Liver (tissue), 9 donors: ENCODE measurements around the gene FREM1. TPM values are rescaled to one million over a fixed set of nuclear protein-coding genes. Genes with fewer than 3 reads are reported as not detected.

Experiments
- DNase-seq: peaks from one replicate; pipeline ENCODE4 v3.0.0-alpha.2; 2017; ENCODE audit warnings: low spot score
- H3K27ac ChIP-seq, 2 donors: one replicate each; pipeline ENCODE4 v1.7.0; 2013; ENCODE audit warnings: inconsistent platforms in 2 of 2, low read length in 2 of 2, control low read depth in 1 of 2, low read depth in 1 of 2, mild to moderate bottlenecking in 1 of 2
- H3K27me3 ChIP-seq, 4 donors: one replicate each; pipeline versions ENCODE4 v1.6.1 to v1.7.0; 2013; ENCODE audit warnings: low read length in 3 of 4, inconsistent platforms in 1 of 4, mild to moderate bottlenecking in 1 of 4, moderate library complexity in 1 of 4; ENCODE audit not compliant: control insufficient read depth in 4 of 4, insufficient read depth in 4 of 4
- H3K36me3 ChIP-seq, 4 donors: one replicate each; pipeline versions ENCODE4 v1.6.1 to v1.7.0; 2013; ENCODE audit warnings: low read length in 3 of 4, mild to moderate bottlenecking in 3 of 4, low read depth in 1 of 4, moderate library complexity in 1 of 4; ENCODE audit not compliant: control insufficient read depth in 4 of 4, insufficient read depth in 3 of 4
- H3K4me1 ChIP-seq, 4 donors: one replicate each; pipeline versions ENCODE4 v1.6.1 to v1.7.0; 2013; ENCODE audit warnings: low read length in 3 of 4, mild to moderate bottlenecking in 3 of 4, moderate library complexity in 1 of 4; ENCODE audit not compliant: control insufficient read depth in 4 of 4, insufficient read depth in 4 of 4
- H3K4me3 ChIP-seq, 3 donors: one replicate each; pipeline versions ENCODE4 v1.6.1 to v1.7.0; 2013; ENCODE audit warnings: low read length in 3 of 3, control low read depth in 1 of 3, low read depth in 1 of 3, mild to moderate bottlenecking in 1 of 3
- H3K9ac ChIP-seq, 2 donors: one replicate each; pipeline ENCODE4 v1.7.0; 2013; ENCODE audit warnings: low read length in 2 of 2, mild to moderate bottlenecking in 2 of 2, moderate library complexity in 2 of 2, control low read depth in 1 of 2, low read depth in 1 of 2
- H3K9me3 ChIP-seq, 4 donors: one replicate each; pipeline versions ENCODE4 v1.6.1 to v1.7.0; 2013; ENCODE audit warnings: low read length in 3 of 4; ENCODE audit not compliant: control insufficient read depth in 4 of 4
- ATF3 ChIP-seq: IDR thresholded peaks from 2 replicates; pipeline ENCODE4 v1.6.1; 2016; ENCODE audit warnings: antibody characterized with exemption
- EGR1 ChIP-seq, 2 donors: IDR thresholded peaks; 2 replicates each; pipeline ENCODE4 v1.6.1; 2016 to 2018; ENCODE audit warnings: antibody characterized with exemption in 2 of 2, low read depth in 2 of 2
- FOXA1 ChIP-seq: IDR thresholded peaks from 2 replicates; pipeline ENCODE4 v1.6.1; 2016; ENCODE audit warnings: antibody characterized with exemption
- FOXA2 ChIP-seq: IDR thresholded peaks from 2 replicates; pipeline ENCODE4 v1.6.1; 2016; ENCODE audit warnings: antibody characterized with exemption
- GABPA ChIP-seq, 2 donors: IDR thresholded peaks in 1 of 2; conservative IDR thresholded peaks in 1 of 2; 2 replicates each; pipeline ENCODE4 v1.6.1; 2016; ENCODE audit warnings: antibody characterized with exemption in 2 of 2, mild to moderate bottlenecking in 1 of 2, moderate library complexity in 1 of 2
- HNF4A ChIP-seq, 2 donors: conservative IDR thresholded peaks; 2 replicates each; pipeline ENCODE4 v1.6.1; 2016; ENCODE audit warnings: antibody characterized with exemption in 2 of 2, mild to moderate bottlenecking in 2 of 2
- JUND ChIP-seq, 2 donors: IDR thresholded peaks; 2 replicates each; pipeline ENCODE4 v1.6.1; 2016; ENCODE audit warnings: antibody characterized with exemption in 2 of 2
- MAX ChIP-seq: IDR thresholded peaks from 2 replicates; pipeline ENCODE4 v1.6.1; 2016; ENCODE audit warnings: antibody characterized with exemption
- NR2F2 ChIP-seq: IDR thresholded peaks from 2 replicates; pipeline ENCODE4 v1.6.1; 2016; ENCODE audit warnings: antibody characterized with exemption
- RAD21 ChIP-seq, 2 donors: IDR thresholded peaks; 2 replicates each; pipeline ENCODE4 v1.6.1; 2016; ENCODE audit warnings: antibody characterized with exemption in 2 of 2, mild to moderate bottlenecking in 2 of 2
- RXRA ChIP-seq, 2 donors: IDR thresholded peaks; 2 replicates each; pipeline ENCODE4 v1.6.1; 2017 to 2018; ENCODE audit warnings: antibody characterized with exemption in 2 of 2, mild to moderate bottlenecking in 1 of 2
- SP1 ChIP-seq: IDR thresholded peaks from 2 replicates; pipeline ENCODE4 v1.6.1; 2018; ENCODE audit warnings: antibody characterized with exemption, mild to moderate bottlenecking
- YY1 ChIP-seq: IDR thresholded peaks from 2 replicates; pipeline ENCODE4 v1.6.1; 2016; ENCODE audit warnings: antibody characterized with exemption, mild to moderate bottlenecking
- ZBTB33 ChIP-seq: IDR thresholded peaks from 2 replicates; pipeline ENCODE4 v1.6.1; 2016; ENCODE audit warnings: antibody characterized with exemption
- WGBS: extraction: QIAGEN DNeasy Blood & Tissue Kit; methylation state at CpG from one replicate; pipeline ENCODE4 v1.1.7; 2013; 5-methylcytosine and 5-hydroxymethylcytosine counted together
- polyA plus RNA-seq, 2 donors: library from polyadenylated mRNA; stranded (reverse) in 1 of 2; unstranded in 1 of 2; fragments of 200-250 nt in 1 of 2; fragments of >200 nt in 1 of 2; fragmentation: Nextera tagmentation in 1 of 2; extraction: Ambion mirVana in 1 of 2; gene quantifications; one replicate each; pipeline versions ENCODE4 v1.2.1 to v1.2.3, GENCODE V29; 2013 to 2015
- total RNA-seq, 2 donors: library from RNA; depleted of rRNA; stranded (reverse); fragments of >200 nt; gene quantifications; one replicate each; pipeline ENCODE4 v1.2.3, GENCODE V29; 2014
- TF ChIP-seq, protein P1 (sequence below): fragments of 150-350 bp; IDR thresholded peaks from 2 replicates; pipeline ENCODE4 v1.5.1; 2017; ENCODE audit warnings: improper control_type of control experiment, low read depth, low read length; ENCODE audit not compliant: missing input control
- TF ChIP-seq, protein P2 (sequence below): IDR thresholded peaks from 2 replicates; pipeline ENCODE4 v1.6.1; 2016; ENCODE audit warnings: antibody characterized with exemption, mild to moderate bottlenecking
- donor health status: healthy.
- donor health status: healthy.
- donor health status: healthy.
- donor health status: healthy.
- donor health status: healthy.

The FREM1 gene
- total and polyA plus RNA-seq, 4 donors, result 0.39 to 4.7 (median 1.1) TPM

- TF ChIP-seq GABPA (IDR thresholded peaks at IDR 0.05 in 1 of 2, conservative IDR thresholded peaks at IDR 0.05 in 1 of 2), result no peak
- TF ChIP-seq ZBTB33, result no peak
- TF ChIP-seq EGR1 (IDR thresholded peaks at IDR 0.05; ENCODE audit: low read depth in 2 of 2), result no peak
These were observed 22.0 kb upstream of the FREM1 start (continued) for GRCh38 chr9:14932231-14932630.

GRCh38 chr9:14926941-14927624 is 16.9 kb upstream of the FREM1 start:
- H3K27me3 ChIP-seq, result no peaks in the 10 kb centered on the region
- DNase-seq, result no peak
- 26% methylated on average over 3 of the region's 3 CpGs for WGBS
- H3K36me3 ChIP-seq, result no peaks in the 10 kb centered on the region
- TF ChIP-seq NR2F2 (no peak), ZBTB33 (no peak), RXRA (IDR thresholded peaks at IDR 0.05) (no peak), GABPA (IDR thresholded peaks at IDR 0.05 in 1 of 2, conservative IDR thresholded peaks at IDR 0.05 in 1 of 2) (no peak), MAX (no peak), FOXA2 (no peak), SP1 (no peak), EGR1 (IDR thresholded peaks at IDR 0.05; ENCODE audit: low read depth in 2 of 2) (no peak), HNF4A (conservative IDR thresholded peaks at IDR 0.05) (no peak), RAD21 (IDR thresholded peaks at IDR 0.05) (no peak), YY1 (no peak), FOXA1 (no peak), ATF3 (no peak), JUND (IDR thresholded peaks at IDR 0.05) (no peak)
- TF ChIP-seq, protein P1, sequence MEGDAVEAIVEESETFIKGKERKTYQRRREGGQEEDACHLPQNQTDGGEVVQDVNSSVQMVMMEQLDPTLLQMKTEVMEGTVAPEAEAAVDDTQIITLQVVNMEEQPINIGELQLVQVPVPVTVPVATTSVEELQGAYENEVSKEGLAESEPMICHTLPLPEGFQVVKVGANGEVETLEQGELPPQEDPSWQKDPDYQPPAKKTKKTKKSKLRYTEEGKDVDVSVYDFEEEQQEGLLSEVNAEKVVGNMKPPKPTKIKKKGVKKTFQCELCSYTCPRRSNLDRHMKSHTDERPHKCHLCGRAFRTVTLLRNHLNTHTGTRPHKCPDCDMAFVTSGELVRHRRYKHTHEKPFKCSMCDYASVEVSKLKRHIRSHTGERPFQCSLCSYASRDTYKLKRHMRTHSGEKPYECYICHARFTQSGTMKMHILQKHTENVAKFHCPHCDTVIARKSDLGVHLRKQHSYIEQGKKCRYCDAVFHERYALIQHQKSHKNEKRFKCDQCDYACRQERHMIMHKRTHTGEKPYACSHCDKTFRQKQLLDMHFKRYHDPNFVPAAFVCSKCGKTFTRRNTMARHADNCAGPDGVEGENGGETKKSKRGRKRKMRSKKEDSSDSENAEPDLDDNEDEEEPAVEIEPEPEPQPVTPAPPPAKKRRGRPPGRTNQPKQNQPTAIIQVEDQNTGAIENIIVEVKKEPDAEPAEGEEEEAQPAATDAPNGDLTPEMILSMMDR, result no peak
- TF ChIP-seq, protein P2, sequence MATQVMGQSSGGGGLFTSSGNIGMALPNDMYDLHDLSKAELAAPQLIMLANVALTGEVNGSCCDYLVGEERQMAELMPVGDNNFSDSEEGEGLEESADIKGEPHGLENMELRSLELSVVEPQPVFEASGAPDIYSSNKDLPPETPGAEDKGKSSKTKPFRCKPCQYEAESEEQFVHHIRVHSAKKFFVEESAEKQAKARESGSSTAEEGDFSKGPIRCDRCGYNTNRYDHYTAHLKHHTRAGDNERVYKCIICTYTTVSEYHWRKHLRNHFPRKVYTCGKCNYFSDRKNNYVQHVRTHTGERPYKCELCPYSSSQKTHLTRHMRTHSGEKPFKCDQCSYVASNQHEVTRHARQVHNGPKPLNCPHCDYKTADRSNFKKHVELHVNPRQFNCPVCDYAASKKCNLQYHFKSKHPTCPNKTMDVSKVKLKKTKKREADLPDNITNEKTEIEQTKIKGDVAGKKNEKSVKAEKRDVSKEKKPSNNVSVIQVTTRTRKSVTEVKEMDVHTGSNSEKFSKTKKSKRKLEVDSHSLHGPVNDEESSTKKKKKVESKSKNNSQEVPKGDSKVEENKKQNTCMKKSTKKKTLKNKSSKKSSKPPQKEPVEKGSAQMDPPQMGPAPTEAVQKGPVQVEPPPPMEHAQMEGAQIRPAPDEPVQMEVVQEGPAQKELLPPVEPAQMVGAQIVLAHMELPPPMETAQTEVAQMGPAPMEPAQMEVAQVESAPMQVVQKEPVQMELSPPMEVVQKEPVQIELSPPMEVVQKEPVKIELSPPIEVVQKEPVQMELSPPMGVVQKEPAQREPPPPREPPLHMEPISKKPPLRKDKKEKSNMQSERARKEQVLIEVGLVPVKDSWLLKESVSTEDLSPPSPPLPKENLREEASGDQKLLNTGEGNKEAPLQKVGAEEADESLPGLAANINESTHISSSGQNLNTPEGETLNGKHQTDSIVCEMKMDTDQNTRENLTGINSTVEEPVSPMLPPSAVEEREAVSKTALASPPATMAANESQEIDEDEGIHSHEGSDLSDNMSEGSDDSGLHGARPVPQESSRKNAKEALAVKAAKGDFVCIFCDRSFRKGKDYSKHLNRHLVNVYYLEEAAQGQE, result no peak
- H3K27ac ChIP-seq, result no peak overlapping the region
- H3K4me1 ChIP-seq, result no peaks in the 10 kb centered on the region
- H3K9ac ChIP-seq, result no peak overlapping the region
- H3K4me3 ChIP-seq, result no peak overlapping the region
- H3K9me3 ChIP-seq, result no peaks in the 10 kb centered on the region
